GM19043 (cell line): ENCODE data around the gene EFHC2.
"Not testable (repeated sequence)": the region's sequence is repeated elsewhere in the genome, so short reads cannot be mapped to it uniquely, and the experiment has no call there.

Experiments
- ATAC-seq: cut with Tn5 transposase; IDR thresholded peaks from one replicate; pipeline ENCODE4 v1.9.1; 2021; ENCODE audit warnings: low read depth; ENCODE audit not compliant: unreplicated experiment

EFHC2 gene

DNA sequence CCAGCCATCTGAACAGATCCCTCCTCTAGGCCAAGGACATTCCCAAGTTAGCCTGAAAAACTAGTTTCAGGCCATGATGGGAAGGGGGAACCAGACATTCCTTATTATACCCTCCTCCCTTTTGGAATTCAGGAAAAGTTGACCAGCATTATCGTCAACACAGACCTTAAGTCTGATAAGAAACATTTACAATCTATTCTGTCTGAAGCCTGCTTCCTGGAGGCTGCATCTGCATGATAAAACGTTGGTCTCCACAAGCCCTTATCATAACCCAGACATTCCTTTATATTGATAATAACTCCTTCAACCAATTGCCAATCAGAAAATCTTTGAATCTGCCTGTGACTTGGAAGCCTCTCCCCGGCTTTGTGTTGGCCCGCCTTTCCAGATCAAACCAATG is 44.3 kb downstream of the EFHC2 start:
- no peak for ATAC-seq

DNA sequence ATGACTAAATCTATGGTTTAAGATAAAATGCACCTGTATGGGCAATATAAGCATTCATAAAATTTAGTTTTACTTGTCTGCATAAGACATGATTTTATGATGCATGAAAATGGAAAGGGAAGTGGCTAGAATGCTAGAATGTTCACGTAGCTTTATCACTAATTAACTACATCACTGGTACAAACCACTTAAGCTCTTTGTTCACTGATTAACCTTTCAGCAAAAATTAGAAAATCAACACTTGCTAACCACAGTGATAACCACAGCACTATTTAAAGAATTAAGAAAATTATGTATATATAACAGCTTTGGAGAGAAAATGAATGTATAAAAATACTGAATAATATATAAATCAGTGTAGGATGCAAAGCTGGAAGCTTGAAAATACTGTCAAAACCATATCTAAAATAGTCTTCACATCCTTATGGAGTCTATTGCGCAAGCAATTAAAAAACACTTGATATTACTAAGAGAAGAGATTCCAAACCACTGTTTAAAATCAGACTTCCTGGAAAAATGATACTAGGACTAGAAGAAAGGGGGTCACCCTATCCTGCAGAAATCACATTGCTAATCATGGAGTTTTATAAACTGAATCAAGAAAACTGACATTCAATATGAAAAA is 51.9 kb downstream of the EFHC2 start:
- ATAC-seq, result peak; percentile 76

DNA sequence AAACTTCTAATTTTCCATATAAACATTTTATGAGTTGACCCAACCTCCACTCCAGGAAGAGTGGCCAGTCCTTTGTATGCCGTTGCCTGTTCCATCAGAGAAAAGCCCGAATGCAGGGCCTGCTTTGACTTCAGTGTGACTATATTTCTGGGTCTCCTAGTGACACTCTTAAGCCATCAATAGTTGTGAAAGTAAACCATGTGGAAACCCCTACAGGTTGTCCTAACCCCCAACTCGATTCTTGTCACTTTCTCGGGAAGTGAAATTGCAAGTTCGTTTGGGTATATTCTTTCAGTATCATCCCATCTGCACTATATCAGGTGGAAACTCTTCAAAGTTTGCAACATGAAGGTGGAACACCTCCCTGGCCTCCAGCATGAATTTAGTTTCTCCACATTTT is 52.8 kb downstream of the EFHC2 start:
- ATAC-seq, result no peak

DNA sequence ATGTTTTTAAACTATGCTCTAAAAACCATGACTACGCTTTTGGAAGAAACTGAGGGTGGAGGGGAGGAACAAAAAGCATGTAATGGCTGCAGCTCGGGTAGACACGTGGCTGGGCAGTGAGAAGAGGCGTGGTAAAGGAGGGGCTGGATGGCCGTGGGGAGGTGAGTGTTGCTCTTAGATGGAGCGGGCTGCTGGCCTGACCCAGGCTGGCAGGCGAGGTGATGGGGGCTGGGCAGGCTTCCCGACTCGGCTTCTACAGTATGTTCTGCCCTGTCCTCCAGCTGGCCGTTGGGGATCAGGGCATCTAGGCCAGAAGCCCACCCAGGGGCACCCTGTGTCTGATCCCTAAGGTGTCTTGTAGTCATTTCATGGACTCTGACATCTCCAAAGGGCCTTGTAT is 60.7 kb downstream of the EFHC2 start:
- no peak for ATAC-seq

DNA sequence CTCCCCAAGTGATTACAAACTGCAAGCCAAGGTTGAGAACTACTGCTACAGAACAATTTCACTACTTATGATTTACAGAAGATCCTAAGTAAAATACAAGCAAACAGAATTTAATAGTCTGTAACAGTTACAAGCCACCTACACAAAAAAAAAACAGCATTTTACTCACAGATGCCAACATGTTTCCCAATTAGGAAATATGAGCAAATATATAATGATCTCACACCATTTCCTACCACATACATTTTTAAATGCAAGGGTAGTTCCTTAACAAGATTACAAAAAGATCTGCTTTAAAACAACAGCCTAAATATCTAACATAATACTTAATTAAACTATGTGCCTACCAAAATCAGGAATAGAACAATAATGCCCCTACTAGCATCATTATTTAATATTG is 63.4 kb downstream of the EFHC2 start:
- ATAC-seq, result no peak

DNA sequence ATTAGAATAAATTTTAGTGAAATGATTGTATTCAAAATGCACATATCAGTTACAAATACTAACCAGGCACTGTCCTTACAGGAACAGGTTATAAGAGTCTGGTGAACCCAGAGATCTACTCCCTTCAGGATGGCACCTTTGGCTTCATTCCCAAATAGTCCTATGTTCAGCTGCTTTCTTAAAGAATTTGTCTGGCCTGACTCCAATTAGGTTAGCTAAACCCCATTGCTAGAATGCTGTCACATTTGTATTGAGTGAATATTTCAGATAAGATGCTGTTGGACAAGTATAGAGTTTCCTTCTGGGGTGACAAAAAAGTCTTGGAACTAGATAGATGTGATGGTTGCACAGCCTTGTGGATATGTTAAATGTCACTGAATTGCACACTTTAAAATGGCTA is 69.4 kb downstream of the EFHC2 start:
- no peak for ATAC-seq

DNA sequence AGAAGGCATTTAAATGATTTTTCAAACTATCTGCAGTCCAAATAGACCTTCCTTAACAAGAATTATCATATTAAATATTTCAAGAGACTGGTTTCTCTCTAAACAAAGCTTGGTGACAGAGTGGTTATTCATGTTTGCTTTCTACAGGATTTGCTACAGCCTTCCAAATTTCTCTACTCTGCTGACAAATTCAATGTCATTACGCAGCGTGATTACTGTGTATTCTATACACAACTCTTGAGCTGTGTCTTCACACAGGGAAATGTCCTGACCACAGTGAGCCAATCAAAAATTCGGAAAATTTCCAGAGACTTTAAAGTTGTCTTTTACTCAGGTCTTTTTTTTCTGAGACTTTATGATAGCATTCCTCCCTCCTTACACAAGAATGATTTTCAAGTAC is 75.6 kb downstream of the EFHC2 start:
- ATAC-seq, result no peak

DNA sequence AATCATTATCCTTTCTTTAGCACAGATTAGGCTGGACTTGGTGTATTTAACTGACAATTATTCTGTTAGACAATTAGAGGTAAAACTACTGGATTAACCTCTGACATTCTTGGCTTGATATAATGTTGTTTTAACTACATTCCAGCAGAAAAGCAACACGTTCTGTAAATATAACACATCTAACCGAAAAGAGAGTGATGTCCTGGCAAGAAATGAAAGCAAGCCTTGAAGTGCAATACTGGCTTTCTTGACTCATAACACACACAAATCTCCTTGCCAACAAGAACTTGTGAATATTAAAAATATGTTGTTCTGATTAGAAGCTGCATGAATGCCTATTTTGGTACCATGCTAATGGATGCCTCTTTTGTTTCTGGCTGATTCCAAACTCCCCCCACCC is 76.4 kb downstream of the EFHC2 start:
- ATAC-seq, result no peak

DNA sequence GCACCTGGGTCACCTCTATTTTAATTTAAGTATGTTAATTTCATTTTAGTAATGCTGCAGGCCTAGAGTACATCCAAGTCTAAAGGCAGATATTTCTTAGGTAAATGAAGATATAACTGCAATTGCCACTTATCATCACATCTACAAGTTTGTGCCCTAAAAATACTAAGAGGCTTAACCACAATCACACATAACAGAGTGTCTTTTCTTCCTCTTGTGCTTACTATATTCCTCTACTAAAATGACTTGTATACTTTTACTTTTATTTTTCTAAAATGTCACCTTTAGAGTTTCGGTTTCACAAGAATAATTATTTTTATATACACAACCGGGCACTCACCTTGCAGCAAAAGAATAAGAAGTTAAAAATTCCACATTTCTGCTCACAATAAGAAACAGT is 77.9 kb downstream of the EFHC2 start:
- ATAC-seq, result peak; percentile 63

DNA sequence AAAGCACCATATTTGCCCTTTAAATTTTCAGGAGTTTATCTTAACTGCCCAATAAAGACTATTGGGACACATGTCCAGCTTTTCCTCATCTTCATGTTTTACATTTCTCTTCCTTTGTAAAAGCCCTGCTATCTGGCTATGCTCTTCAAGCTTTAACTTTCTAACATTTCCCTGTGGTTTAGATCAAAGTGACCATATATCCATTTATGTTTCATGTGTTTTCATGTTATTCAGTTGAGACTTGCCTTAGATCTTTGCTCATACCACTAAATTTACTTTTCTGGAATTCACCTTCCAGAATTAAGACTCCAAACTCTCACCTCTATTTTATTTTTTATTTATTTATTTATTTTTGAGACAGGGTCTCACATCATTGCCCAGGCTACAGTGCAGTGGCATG is 78.5 kb downstream of the EFHC2 start:
- ATAC-seq, result no peak

DNA sequence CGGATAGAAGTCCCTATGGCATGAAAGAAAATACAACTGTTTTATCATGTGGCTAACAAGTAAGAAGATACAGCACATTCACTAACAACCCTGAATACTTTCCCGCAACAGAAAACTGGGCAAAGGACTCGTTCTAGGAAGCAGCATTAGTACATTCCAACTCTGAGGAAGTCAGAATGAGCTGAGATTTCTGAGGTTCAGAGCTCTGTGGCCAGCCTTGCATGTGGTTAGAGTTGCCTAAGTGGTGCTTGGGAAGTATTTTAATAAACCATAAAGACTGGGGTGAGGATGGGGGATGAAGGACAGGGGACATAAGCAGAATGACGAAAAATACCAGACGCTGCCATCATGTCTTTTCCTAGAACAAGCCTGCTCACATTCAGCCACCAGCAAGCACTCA is 82.2 kb downstream of the EFHC2 start:
- no peak for ATAC-seq

DNA sequence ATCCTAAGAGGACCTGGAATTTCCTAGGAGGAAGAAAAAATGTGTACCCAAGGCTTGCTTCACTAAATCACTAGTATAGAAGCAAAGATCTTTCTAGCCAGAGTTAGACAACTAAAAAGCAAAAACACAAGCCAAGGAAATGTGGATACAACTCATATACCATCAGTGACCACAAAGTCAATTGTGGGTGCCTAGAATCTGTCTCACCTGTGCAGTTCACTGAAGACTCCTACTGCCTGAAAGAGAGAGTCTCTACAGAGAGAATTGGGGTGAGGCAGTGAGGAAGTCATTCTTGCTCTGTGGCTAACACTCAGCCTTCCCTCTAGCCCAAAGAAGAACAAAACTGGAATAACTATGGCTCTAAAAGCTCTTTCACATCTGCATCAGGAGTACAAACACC is 82.9 kb downstream of the EFHC2 start:
- no peak for ATAC-seq

DNA sequence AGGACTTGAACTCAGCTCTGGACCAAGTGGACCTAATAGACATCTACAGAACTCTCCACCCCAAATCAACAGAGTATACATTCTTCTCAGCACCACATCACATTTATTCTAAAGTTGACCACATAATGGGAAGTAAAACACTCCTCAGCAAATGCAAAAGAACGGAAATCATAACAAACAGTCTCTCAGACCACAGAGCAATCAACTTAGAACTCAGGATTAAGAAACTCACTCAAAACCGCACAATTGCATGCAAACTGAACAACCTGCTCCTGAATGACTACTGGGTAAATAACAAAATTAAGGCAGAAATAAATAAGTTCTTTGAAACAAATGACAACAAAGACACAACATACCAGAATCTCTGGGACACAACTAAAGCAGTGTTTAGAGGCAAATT is 87.7 kb downstream of the EFHC2 start:
- ATAC-seq, result not testable (repeated sequence)

DNA sequence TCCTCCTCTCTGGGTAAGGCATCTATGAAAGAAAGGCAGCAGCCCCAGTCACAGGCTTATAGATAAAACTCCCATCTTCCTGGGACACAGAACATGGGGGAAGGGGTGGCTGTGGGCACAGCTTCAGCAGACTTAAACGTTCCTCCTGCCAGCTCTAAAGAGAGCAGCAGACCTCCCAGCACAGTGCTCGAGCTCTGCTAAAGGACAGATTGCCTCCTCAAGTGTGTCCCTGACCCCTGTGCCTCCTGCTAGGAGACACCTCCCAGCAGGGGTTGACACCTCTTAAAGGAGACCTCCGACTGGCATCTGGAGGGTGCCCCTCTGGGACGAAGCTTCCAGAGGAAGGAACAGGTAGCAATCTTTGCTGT is 89.9 kb downstream of the EFHC2 start:
- ATAC-seq, result no peak

DNA sequence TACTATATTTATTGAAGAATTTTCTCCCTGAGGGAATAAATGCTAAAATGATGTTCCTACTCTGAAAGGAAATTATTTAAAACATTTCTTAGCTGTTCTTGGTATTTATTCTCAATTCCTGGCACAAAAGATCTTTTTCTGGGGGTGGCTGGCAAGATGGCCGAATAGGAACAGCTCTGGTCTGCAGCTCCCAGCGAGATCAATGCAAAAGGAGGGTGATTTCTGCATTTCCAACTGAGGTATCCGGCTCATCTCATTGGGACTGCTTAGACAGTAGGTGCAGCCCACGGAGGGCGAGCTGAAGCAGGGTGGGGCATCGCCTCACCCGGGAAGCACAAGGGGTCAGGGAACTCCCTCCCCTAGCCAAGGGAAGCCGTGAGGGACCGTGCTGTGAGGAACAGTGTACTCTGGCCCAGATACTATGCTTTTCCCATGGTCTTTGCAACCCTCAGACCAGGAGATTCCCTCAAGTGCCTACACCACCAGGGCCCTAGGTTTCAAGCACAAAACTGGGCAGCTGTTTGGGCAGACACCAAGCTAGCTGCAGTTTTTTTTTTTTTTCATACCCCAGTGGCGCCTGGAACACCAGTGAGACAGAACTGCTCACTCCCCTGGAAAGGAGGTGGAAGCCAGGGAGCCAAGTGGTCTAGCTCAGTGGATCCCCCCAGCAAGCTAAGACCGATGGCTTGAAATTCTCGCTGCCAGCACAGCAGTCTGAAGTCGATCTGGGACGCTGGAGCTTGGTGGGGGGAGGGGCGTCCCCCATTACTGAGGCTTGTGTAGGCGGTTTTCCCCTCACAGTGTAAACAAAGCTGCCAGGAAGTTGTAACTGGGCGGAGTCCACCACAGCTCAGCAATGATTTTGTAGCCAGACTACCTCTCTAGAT is 90.5 kb downstream of the EFHC2 start:
- ATAC-seq, result peak; percentile 91

DNA sequence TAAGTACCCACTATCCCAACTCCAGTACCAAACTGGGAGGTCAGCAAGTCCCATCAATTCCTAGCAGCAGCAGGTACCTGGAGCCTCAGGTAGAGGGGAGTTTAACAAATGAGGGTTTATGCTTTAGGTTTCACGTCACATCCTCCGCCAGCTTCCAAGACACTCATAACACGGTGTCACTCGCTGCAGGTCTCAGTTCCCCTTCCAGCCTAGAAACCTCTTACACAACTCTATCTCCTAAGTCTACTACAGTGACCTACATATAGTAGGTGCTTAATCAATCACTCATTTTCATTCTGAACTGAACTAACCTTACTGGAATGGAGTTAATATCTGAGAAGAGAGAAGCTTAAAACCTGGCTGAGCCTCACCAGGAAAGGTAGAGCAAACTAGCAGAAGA is 96.0 kb downstream of the EFHC2 start:
- no peak for ATAC-seq

DNA sequence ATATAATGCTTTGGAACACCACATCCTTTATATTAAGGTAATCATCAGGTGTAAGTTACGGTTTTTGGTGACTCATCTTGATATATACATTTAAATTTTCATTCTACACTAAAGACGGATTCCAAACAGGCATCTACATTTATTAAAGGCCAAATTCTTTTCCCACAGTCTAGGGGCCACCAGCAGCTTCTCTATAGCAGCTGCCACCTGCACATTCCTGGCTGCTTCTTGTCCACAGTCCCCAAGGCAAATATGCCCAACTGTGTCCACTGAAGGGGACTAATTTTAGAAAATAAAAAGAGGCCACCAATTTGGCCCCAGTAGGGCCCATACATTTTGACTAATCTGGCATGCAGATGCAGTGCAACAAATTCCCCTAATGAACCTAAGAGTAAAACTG is 96.6 kb downstream of the EFHC2 start:
- ATAC-seq, result no peak

DNA sequence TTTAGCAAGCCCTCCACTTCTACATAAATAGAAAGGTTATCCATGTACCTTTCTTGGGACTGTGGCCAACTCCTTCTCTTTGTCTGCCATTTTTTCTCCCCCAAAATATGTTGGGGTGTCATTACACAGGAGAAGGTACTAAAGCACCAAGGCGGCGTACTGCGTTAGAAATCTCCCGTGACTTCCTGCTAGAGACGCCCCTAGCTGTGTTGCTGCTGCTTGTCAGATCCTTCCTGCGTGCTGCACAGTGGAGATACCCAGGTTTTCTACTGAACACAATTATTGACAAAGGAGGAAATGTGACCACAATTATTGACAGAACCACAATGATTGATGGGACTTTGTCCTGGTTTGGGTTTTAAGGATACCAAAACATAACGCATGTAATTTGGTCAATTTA is 97.7 kb downstream of the EFHC2 start:
- no peak for ATAC-seq

DNA sequence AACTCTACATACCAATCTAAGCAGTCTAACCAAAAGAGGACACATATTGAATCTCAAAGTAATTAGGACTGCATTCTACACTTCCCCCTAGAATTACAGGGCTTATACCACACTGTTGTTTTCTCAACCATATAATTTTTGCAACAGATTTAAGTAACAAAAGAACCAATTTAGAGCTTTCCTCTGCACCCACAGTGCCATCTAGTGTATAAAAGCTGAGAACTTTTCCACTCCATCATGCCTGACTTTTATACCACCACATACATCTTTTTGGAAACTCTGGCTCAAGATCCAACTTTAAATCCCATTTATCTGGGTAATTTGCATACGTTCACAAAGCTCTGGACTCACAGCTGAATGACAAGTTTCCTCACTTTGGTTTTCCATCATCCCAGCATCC is 99.5 kb downstream of the EFHC2 start:
- ATAC-seq, result no peak

DNA sequence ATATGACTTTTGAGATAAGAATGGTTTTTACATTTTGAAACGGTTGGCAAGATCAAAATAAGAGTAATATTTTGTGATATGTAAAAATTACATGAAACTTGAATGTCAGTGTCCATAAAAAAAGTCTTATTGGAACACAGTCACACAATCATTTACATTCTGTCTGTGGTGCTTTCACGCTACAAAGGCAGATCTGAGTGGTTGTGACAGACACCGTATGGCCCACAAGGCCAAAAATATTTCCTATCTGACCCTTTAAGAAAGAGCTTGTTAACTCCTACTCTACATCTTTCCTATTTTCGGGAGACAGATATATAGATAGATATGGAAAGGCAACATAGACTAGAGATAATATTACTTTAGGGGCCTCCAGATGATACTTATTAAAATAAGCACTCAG is 101.9 kb downstream of the EFHC2 start:
- ATAC-seq, result no peak

DNA sequence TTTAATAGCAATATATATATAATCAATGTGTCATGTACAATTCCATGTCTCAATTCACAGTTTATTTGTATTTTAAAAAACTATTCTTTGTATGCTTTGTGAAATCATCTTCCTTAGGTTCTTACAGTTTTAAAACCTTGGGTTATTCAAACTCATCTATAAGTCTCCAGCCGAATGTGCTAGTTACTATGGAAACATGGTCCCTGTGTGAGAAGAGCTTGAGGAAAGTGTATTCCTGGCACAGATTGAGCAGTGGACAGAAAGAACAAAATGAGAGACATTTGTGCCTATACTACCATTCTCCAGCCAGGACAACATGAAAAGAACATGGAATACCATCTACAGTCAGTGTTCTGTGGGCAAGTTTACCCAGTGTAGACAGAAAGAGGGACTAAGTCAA is 103.4 kb downstream of the EFHC2 start:
- no peak for ATAC-seq

DNA sequence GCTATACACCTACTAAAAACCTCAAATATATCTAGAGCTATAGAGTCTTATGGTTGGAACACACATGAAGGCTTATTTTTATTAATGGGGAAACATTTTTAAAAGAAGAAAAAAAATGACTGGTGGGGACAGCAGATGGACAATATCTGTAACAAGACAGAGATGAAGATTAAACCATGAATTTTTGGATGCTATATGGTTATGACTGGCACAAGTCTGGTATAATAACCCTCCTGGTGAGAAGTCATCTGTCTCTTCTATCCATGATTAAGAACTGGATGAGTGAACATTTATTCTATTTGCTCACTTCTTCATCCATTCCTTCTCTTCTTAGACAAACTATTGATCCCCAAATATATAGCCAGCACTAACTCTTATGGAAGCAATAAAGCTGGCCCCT is 104.4 kb downstream of the EFHC2 start:
- ATAC-seq, result no peak
